ENCODE data around the gene TOB1. TPM values are rescaled to one million over a fixed set of nuclear protein-coding genes. Genes with fewer than 3 reads are reported as not detected.

Gene TOB1
- total RNA-seq, 1 donor from 2014 or later, result 78.7 TPM

DNA sequence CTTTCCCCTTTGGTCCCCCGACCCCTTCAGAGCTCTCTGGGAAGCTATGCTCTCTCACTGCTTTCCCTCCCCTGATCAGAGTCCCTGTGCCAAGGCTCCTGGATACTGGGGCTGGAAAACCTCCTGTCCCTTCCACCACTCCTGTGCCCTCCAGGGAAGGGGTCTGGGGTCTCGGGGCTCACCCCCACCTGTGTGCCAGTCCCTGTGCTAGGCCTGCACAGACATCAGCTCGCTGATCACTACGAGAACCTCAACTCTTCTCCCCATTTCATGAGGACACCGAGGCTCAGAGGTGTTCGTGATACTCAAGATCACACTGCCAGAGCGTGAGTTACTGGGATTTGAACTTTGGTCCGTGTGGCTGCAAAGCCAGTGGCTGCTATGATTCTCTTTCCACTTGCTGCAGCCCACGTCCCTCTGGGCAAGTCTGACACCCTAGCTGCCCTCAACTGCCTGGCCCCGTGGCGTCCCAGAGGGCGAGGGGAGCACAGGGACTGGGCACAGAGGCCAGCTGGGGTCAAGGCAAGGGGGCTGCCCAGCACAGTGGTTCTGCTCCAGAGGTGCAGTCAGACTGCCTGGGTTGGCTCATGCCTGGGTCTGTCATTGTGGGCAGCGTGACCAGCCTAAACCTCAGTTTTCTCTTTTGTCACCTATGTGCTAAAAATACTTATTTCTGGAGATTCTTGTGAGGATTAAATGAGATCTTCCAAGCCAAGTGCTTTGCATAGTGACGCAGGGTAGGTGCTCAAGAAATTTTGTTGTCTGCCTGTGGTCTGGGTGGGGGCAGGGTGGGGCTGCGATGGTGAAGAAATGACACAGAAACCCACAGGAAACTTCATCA lies 43.8 kb upstream of the TOB1 start:
- DNase-seq, result no peak
- no peaks in the 10 kb centered on the region for H3K9me3 Mint-ChIP-seq (ENCODE audit: unreplicated experiment)
- TF ChIP-seq, protein P1, sequence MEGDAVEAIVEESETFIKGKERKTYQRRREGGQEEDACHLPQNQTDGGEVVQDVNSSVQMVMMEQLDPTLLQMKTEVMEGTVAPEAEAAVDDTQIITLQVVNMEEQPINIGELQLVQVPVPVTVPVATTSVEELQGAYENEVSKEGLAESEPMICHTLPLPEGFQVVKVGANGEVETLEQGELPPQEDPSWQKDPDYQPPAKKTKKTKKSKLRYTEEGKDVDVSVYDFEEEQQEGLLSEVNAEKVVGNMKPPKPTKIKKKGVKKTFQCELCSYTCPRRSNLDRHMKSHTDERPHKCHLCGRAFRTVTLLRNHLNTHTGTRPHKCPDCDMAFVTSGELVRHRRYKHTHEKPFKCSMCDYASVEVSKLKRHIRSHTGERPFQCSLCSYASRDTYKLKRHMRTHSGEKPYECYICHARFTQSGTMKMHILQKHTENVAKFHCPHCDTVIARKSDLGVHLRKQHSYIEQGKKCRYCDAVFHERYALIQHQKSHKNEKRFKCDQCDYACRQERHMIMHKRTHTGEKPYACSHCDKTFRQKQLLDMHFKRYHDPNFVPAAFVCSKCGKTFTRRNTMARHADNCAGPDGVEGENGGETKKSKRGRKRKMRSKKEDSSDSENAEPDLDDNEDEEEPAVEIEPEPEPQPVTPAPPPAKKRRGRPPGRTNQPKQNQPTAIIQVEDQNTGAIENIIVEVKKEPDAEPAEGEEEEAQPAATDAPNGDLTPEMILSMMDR (IDR thresholded peaks at IDR 0.05; ENCODE audit: partially characterized antibody, unreplicated experiment), result no peak
- H3K27ac Mint-ChIP-seq (ENCODE audit: unreplicated experiment), result no peak overlapping the region
- no peaks in the 10 kb centered on the region for H3K36me3 Mint-ChIP-seq (ENCODE audit: unreplicated experiment)
- H3K27me3 Mint-ChIP-seq (ENCODE audit: unreplicated experiment), result peaks cover 6% of the 10 kb centered on the region
- H3K4me3 Mint-ChIP-seq (ENCODE audit: unreplicated experiment), result no peak overlapping the region
- H3K4me1 Mint-ChIP-seq (ENCODE audit: low read depth, unreplicated experiment), result peaks cover 9% of the 10 kb centered on the region

DNA sequence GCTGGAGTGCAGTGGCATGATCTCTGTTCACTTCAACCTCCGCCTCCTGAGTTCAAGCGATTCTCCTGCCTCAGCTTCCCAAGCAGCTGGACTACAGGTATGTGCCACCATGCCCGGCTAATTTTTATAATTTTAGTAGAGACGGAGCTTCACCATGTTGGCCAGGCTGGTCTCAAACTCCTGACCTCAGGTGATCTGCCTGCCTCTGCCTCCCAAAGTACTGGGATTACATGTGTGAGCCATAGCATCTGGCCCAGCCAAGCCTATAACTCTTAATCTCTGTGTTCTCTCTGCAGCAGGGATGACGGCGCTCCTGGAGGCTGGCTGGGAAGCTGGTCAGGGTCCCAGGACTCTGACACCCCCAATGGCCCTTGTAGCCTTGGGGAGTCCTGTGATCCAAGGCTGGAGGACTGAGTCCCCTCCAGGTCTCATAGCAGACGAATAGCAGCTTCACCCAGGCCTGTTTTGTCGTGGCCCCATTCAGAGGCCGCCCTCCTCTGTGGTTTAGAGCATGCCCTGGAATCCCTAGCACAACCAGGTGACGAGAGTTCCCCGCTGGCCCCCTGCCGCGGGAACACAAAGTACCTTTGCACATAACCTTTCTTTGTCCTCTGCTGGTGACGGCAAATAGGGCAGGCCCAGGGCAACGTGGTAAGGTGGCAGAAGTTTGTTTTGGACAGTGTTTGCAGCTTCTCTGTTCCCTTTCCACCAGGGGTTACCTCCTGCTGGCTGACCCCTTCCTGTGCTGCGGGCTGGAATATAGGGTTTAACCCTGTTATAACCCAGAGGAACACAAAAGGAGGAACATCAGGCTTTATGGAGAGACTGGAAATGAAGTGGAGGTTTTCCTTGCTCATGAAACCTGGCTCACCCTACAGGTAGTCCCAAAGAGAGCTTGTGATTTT lies 43.0 kb upstream of the TOB1 start:
- Mint-ChIP-seq H3K4me1 (ENCODE audit: low read depth, unreplicated experiment) (peaks cover 10% of the 10 kb centered on the region), H3K27ac (ENCODE audit: unreplicated experiment) (no peak overlapping the region), H3K4me3 (ENCODE audit: unreplicated experiment) (no peak overlapping the region), H3K36me3 (ENCODE audit: unreplicated experiment) (no peaks in the 10 kb centered on the region), H3K27me3 (ENCODE audit: unreplicated experiment) (peaks cover 6% of the 10 kb centered on the region), H3K9me3 (ENCODE audit: unreplicated experiment) (no peaks in the 10 kb centered on the region)
- no peak for DNase-seq
- TF ChIP-seq, protein P1 (IDR thresholded peaks at IDR 0.05; ENCODE audit: partially characterized antibody, unreplicated experiment), result no peak

DNA sequence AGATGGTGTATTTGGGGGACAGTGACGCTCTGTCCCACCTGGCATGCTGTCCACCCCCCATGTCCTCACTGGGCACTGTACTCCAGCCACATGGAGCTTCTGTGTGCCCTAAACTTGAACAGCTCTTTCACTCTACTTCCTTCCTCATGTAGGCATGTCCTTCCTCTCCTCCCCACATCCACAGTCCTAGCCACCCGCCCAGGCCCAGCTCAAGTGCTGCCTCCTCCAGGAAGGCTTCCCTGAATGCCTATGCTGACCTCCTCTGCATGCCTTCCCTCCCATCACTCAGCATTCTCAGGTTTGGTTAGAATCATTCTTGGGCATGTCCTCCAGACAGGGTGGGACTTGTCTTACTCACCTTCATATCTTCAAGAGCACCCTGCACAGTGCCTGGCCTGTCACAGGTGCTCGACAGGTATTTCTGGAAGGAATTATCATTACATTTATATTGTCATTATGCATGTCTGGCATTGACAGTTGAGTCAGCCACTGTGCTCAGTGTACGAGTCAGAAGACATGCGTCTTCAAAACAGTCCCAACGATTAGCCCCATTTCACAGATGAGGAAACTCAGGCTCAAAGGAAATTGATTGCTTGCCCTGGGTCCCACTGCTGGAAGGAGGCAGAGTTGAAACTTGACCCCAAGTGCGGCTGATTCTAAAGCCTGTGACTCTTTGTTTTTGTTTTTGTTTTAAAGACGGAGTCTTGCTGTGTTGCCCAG lies 42.1 kb upstream of the TOB1 start:
- Mint-ChIP-seq H3K4me1 (ENCODE audit: low read depth, unreplicated experiment) (peaks cover 16% of the 10 kb centered on the region), H3K9me3 (ENCODE audit: unreplicated experiment) (no peaks in the 10 kb centered on the region), H3K4me3 (ENCODE audit: unreplicated experiment) (no peak overlapping the region), H3K36me3 (ENCODE audit: unreplicated experiment) (no peaks in the 10 kb centered on the region), H3K27ac (ENCODE audit: unreplicated experiment) (no peak overlapping the region), H3K27me3 (ENCODE audit: unreplicated experiment) (peaks cover 3% of the 10 kb centered on the region)
- TF ChIP-seq, protein P1 (IDR thresholded peaks at IDR 0.05; ENCODE audit: partially characterized antibody, unreplicated experiment), result no peak
- DNase-seq, result no peak

DNA sequence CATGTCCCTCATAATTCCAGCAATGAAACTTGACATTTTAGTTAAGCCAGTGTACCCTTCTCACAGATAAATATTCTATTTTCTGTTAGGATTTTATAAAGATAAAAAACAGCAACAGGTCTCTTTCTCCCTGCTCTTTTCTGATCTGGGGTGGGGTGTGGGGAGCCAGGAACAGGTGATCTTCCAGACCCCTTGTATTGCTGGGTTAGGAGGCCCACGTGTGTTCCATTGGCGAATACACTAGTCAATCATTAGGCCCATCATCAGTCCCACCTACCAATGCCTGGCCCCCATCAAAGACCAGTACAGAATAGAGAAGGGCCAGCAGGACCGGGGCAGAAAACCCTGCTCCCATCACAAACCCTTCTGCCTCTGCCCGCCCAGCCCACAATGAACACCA lies 40.3 kb upstream of the TOB1 start:
- H3K4me1 Mint-ChIP-seq (ENCODE audit: low read depth, unreplicated experiment), result peaks cover 19% of the 10 kb centered on the region
- peaks cover 2% of the 10 kb centered on the region for H3K9me3 Mint-ChIP-seq (ENCODE audit: unreplicated experiment)
- peaks cover 4% of the 10 kb centered on the region for H3K27me3 Mint-ChIP-seq (ENCODE audit: unreplicated experiment)
- no peaks in the 10 kb centered on the region for H3K36me3 Mint-ChIP-seq (ENCODE audit: unreplicated experiment)
- TF ChIP-seq, protein P1 (IDR thresholded peaks at IDR 0.05; ENCODE audit: partially characterized antibody, unreplicated experiment), result no peak
- H3K27ac Mint-ChIP-seq (ENCODE audit: unreplicated experiment), result no peak overlapping the region
- DNase-seq, result no peak
- no peak overlapping the region for H3K4me3 Mint-ChIP-seq (ENCODE audit: unreplicated experiment)

Data from glutamatergic neuron (in vitro differentiated cells).